Sigmoid colon (tissue), 7 donors: Measurements from ENCODE around the gene SDHAF2. TPM values are rescaled to one million over a fixed set of nuclear protein-coding genes. Genes with fewer than 3 reads are reported as not detected.
"Not testable (repeated sequence)": the region's sequence is repeated elsewhere in the genome, so short reads cannot be mapped to it uniquely, and the experiment has no call there.

ENCODE experiments used
- DNase-seq: peaks from one replicate; pipeline ENCODE4 v3.0.0-alpha.2; 2019
- H3K27ac ChIP-seq, 4 donors: fragments of 200-600 bp; sonication (generic); one replicate each; pipeline ENCODE4 v1.5.1; 2016 to 2019; ENCODE audit warnings: mild to moderate bottlenecking in 1 of 4
- H3K27me3 ChIP-seq, 3 donors: fragments of 200-600 bp; sonication (generic); one replicate each; pipeline ENCODE4 v1.5.1; 2019; ENCODE audit warnings: mild to moderate bottlenecking in 1 of 3
- H3K36me3 ChIP-seq, 4 donors: fragments of 200-600 bp; sonication (generic); one replicate each; pipeline ENCODE4 v1.5.1; 2016 to 2019
- H3K4me1 ChIP-seq, 4 donors: fragments of 200-600 bp; sonication (generic); one replicate each; pipeline ENCODE4 v1.5.1; 2017 to 2019
- H3K4me3 ChIP-seq, 4 donors: fragments of 200-600 bp; sonication (generic); one replicate each; pipeline ENCODE4 v1.5.1; 2017 to 2019; ENCODE audit warnings: mild to moderate bottlenecking in 2 of 4, moderate library complexity in 1 of 4
- H3K9me3 ChIP-seq, 4 donors: fragments of 200-600 bp in 3 of 4; sonication (generic) in 3 of 4; one replicate each; pipeline versions ENCODE4 v1.5.1 to v1.6.1; 2013 to 2019
- EP300 ChIP-seq, 4 donors: sonication (generic); formaldehyde crosslinking; IDR thresholded peaks; one replicate each; pipeline ENCODE4 v1.6.1; 2017; ENCODE audit warnings: antibody characterized with exemption in 4 of 4
- POLR2A ChIP-seq, 2 donors: fragments of 450-650 bp; IDR thresholded peaks; one replicate each; pipeline ENCODE4 v1.6.1; 2016; ENCODE audit warnings: antibody characterized with exemption in 2 of 2, mild to moderate bottlenecking in 2 of 2, moderate library complexity in 2 of 2
- POLR2AphosphoS5 ChIP-seq, 4 donors: sonication (generic); formaldehyde crosslinking; IDR thresholded peaks; one replicate each; pipeline ENCODE4 v1.6.1; 2017; ENCODE audit warnings: antibody characterized with exemption in 4 of 4
- WGBS, 2 donors: extraction: QIAGEN DNeasy Blood & Tissue Kit; methylation state at CpG; one replicate each; pipeline ENCODE4 v1.1.7; 2013; 5-methylcytosine and 5-hydroxymethylcytosine counted together
- intact Hi-C: fragments of 100-400 bp; cut with DNase I; formaldehyde crosslinking; loops from one replicate; pipeline ENCODE4 v1.15.1; 2023
- polyA plus RNA-seq, 3 donors: library from polyadenylated mRNA; stranded (reverse); fragments of 200-250 nt; gene quantifications; one replicate each; pipeline ENCODE4 v1.2.3, GENCODE V29; 2013
- total RNA-seq, 4 donors: library from RNA; depleted of rRNA; stranded (reverse); fragments of >200 nt; gene quantifications; one replicate each; pipeline ENCODE4 v1.1.0, GENCODE V29; 2016
- TF ChIP-seq, protein P1 (sequence below), 4 experiments: fragments of 450-650 bp in 3 of 4; fragments of 200-600 bp in 1 of 4; IDR thresholded peaks; one replicate each; pipeline ENCODE4 v1.5.1; 2016 to 2019; ENCODE audit warnings: antibody characterized with exemption in 4 of 4, mild to moderate bottlenecking in 3 of 4, moderate library complexity in 2 of 4
- donor health status: healthy with polysubstance abuse.
- donor health status: Bipolar disorder and iron deficiency.
- donor health status: healthy.

Gene SDHAF2
- total RNA-seq (10 to 100 TPM; 27.3 to 97.3 (median 61.2) TPM), polyA plus RNA-seq (10 to 100 TPM; 45.7 to 62.5 (median 61.7) TPM)

DNA sequence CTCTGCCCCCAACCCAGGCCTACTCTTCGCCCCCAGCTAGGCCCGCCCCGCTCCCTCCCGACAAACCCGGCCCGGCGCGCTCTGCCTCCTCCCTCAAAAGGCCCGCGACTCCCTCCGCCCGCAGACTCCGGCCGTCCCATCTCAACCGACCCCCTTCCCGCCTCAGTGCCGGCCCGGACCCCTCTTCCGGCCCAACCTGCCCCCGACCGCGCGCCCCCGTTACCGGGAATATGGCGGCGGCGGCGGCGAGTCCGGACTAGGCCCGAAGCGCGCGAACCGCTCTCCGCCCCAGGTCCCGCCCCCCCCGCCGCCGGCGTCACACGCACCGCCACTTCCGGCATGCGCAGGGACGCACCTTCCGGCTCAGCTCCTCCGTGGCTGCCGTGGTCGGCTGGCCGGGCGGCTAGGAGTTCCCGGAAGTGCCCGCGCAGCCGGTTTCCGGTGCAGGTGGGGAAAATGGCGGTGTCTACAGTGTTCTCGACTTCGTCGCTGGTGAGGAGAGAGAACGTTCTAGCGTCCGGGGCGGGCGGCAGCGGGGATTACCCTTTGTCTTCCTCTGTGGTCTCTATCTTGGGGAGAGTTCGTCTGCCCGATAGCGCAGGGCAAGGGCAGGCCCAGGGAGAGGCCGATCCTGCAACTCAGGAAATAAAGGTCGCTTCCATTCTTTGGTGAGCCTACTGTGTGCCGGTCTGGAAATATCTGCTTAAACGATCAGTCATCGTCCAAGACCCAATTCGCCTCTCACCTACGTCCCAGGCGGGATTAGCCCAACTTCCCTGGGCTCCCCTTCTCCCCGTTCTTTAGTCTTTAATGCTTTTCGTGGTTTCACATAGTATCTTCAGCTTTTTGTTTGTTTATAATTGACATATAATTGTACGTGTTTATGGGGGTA, at the start of gene SDHAF2, which contains the start of gene CPSF7:
Gene SDHAF2 (plus strand): TSS at position 434 of the 892 bp plus-strand sequence. CDS start 23 bp downstream, at position 457.
Gene CPSF7 (minus strand): TSS at position 285 of the 892 bp plus-strand sequence. CDS start 740 bp downstream, outside the sequence.
- DNase-seq = peak; percentile 98
- intact Hi-C loops = loop anchor here (2.0 kb wide), 1 partner anchor 67 kb away; the partner anchor contains the start of gene TMEM138
- Histone ChIP-seq H3K9me3 (no peaks in the 10 kb centered on the region), H3K27me3 (no peaks in the 10 kb centered on the region), H3K36me3 (peaks cover 15 to 37% (median 28%) of the 10 kb centered on the region in 4 donors), H3K4me3 (peak within 1 kb of the TSS; percentile 82 to 93 (median 86)), H3K4me1 (peaks cover 0 to 50% (median 43%) of the 10 kb centered on the region in 4 donors), H3K27ac (peak within 1 kb of the TSS; percentile 93 to 99 (median 98))
- TF ChIP-seq POLR2AphosphoS5 (IDR thresholded peaks at IDR 0.05) = peak; percentile 54 to 84 (median 80)
- peak; percentile 43 to 50 for TF ChIP-seq POLR2A (IDR thresholded peaks at IDR 0.05)
- TF ChIP-seq EP300 (IDR thresholded peaks at IDR 0.05) = peak in 1 of 4 donors; percentile 28
- TF ChIP-seq, protein P1, sequence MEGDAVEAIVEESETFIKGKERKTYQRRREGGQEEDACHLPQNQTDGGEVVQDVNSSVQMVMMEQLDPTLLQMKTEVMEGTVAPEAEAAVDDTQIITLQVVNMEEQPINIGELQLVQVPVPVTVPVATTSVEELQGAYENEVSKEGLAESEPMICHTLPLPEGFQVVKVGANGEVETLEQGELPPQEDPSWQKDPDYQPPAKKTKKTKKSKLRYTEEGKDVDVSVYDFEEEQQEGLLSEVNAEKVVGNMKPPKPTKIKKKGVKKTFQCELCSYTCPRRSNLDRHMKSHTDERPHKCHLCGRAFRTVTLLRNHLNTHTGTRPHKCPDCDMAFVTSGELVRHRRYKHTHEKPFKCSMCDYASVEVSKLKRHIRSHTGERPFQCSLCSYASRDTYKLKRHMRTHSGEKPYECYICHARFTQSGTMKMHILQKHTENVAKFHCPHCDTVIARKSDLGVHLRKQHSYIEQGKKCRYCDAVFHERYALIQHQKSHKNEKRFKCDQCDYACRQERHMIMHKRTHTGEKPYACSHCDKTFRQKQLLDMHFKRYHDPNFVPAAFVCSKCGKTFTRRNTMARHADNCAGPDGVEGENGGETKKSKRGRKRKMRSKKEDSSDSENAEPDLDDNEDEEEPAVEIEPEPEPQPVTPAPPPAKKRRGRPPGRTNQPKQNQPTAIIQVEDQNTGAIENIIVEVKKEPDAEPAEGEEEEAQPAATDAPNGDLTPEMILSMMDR (IDR thresholded peaks at IDR 0.05) = no peak
- WGBS, 2 donors = 0 to 1% methylated on average over 82 of the region's 82 CpGs

DNA sequence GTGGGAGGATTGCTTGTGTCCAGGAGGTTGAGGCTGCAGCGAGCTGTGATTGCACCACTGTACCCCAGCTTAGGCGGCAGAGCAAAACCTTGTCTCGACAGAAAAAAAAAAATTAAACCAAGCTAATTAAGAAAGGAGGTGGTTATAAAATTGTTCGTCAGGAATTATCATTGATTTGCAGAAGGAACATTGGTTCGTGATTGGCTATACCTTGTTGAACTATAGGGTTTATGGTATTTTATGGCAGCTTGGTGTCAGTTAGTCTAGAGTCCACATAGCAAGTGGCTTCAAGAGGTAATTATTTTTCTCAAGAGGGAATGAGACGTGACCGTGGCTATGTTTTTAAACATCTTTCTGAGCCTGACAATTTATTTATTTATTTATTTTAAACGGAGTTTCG, 49.0 kb upstream of the SDHAF2 start:
- Histone ChIP-seq H3K4me3 (no peak overlapping the region), H3K27me3 (no peaks in the 10 kb centered on the region), H3K4me1 (peaks cover 0 to 6% (median 3%) of the 10 kb centered on the region in 4 donors), H3K27ac (no peak overlapping the region), H3K36me3 (peaks cover 0 to 4% (median 0%) of the 10 kb centered on the region in 4 donors), H3K9me3 (no peaks in the 10 kb centered on the region)
- WGBS, 2 donors = 26 to 79% methylated on average over 9 of the region's 9 CpGs
- DNase-seq = no peak
- intact Hi-C loops = no loop called here
- TF ChIP-seq POLR2AphosphoS5 (IDR thresholded peaks at IDR 0.05) (no peak), EP300 (IDR thresholded peaks at IDR 0.05) (no peak), POLR2A (IDR thresholded peaks at IDR 0.05) (no peak)

DNA sequence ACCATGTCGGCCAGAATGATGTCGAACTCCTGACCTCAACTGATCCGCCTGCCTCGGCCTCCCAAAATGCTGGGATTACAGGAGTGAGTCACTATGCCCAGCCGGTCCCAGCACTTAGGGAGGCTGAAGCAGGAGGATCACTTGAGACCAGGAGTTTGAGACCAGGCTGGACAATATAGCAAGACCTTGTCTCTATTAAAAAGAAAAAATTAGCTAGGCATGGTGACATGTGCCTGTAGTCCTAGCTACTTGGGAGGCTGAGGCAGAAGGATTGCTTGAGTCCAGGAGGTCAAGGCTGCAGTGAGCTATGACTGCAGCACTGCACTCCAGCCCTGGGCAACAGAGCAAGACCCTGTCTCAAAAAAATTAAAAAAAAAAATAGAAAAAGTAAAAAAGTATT, 46.1 kb upstream of the SDHAF2 start:
- H3K4me3 ChIP-seq, intact Hi-C loops, H3K36me3 ChIP-seq, DNase-seq, H3K4me1 ChIP-seq, H3K27ac ChIP-seq, H3K27me3 ChIP-seq, H3K9me3 ChIP-seq: not testable (repeated sequence)
- 96% methylated on average over 5 of the region's 5 CpGs for WGBS, 2 donors

DNA sequence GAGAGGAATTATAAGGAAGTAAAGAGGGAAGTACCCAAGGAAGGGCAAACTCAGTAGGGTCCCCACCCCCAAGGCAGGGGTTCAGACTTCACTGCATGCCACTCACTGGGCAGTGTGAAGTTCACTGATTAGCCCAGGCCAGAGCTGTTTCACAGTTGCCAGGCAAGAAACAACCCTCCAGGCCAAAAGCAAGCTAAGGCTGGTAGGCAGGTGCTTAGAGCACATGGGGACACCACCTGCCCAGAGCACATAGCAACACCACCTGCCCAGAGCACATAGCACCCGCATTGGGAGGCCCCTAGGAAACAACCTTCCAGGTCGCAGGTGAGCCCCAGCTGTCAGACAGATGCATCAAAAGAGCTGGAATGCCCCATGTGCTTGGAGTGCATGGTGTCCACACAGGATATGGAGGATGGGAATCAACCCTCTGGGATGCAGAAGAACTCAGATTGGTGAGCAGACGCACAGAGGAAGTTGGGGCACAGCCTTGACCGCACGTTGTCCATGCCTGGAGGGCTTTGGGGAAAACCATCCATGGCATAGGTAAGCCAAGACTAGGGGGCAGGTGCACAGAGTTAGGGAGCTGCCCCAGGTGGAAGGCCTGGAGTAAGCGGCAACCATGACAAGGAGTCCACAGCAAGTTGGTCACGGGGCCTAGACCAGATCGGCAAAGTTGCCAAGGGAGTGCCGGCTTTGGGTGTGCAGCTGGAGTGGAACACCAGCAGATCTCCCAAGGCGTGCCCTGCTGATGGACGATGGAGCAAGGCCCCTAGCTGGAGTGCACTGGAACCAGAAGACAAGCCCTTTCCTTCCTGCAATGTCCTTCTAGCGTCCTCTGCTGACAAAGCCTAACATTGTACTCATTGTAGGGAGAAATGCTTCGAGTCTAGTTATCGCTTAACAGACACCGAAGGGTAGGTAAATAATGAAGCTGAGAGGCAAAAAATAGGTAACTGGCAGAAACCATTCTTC, 45.4 kb upstream of the SDHAF2 start:
- Histone ChIP-seq H3K4me3 (no peak overlapping the region), H3K27me3 (no peaks in the 10 kb centered on the region), H3K4me1 (peaks cover 0 to 7% (median 3%) of the 10 kb centered on the region in 4 donors), H3K36me3 (no peaks in the 10 kb centered on the region), H3K27ac (no peak overlapping the region), H3K9me3 (no peaks in the 10 kb centered on the region)
- WGBS, 2 donors = 78 to 88% methylated on average over 15 of the region's 15 CpGs
- intact Hi-C loops = loop anchor here (1.0 kb wide), 1 partner anchor 47 kb away; no protein-coding TSS in a partner anchor
- TF ChIP-seq EP300 (IDR thresholded peaks at IDR 0.05) (no peak), POLR2A (IDR thresholded peaks at IDR 0.05) (no peak), POLR2AphosphoS5 (IDR thresholded peaks at IDR 0.05) (no peak)
- TF ChIP-seq, protein P1 (IDR thresholded peaks at IDR 0.05) = no peak
- no peak for DNase-seq

DNA sequence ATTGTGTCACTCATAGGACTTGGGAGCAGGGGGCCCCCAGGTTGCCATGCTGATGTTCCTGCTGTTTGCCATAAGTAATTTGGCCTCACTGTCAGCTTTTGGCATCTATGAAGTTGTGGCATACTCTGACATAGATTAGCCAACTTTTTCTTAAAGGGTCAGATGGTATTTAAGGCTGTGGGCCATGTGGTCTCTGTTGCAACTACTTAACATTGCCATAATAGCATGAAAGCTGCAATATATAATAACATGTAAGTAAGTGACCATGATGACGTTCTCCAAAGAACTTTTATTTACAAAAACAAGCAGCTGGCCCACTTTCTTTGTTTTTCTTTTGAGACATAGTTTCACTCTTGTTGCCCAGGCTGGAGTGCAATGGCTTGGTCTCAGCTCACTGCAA, 39.8 kb upstream of the SDHAF2 start:
- Histone ChIP-seq H3K36me3 (peaks cover 0 to 13% (median 3%) of the 10 kb centered on the region in 4 donors), H3K27ac (no peak overlapping the region), H3K9me3 (no peaks in the 10 kb centered on the region), H3K4me1 (peaks cover 0 to 23% (median 19%) of the 10 kb centered on the region in 4 donors), H3K4me3 (no peak overlapping the region), H3K27me3 (no peaks in the 10 kb centered on the region)
- WGBS, 2 donors = 74 to 94% methylated on average over 1 of the region's 1 CpG
- DNase-seq = no peak
- TF ChIP-seq, protein P1 (IDR thresholded peaks at IDR 0.05) = no peak
- TF ChIP-seq POLR2A (IDR thresholded peaks at IDR 0.05) (no peak), POLR2AphosphoS5 (IDR thresholded peaks at IDR 0.05) (no peak), EP300 (IDR thresholded peaks at IDR 0.05) (no peak)
- intact Hi-C loops = no loop called here
